Skeletal muscle tissue (tissue), 4 donors: ENCODE data around the gene TMEM143. TPM values are rescaled to one million over a fixed set of nuclear protein-coding genes. Genes with fewer than 3 reads are reported as not detected.

Experiments used
- H3K27ac ChIP-seq: one replicate; pipeline ENCODE4 v1.7.0; 2013; ENCODE audit warnings: mild to moderate bottlenecking, low read depth, low read length, inconsistent platforms
- H3K27me3 ChIP-seq, 3 donors: one replicate each; pipeline ENCODE4 v1.7.0; 2013; ENCODE audit warnings: low read length in 3 of 3; ENCODE audit not compliant: control insufficient read depth in 3 of 3, insufficient read depth in 3 of 3
- H3K36me3 ChIP-seq, 3 donors: one replicate each; pipeline ENCODE4 v1.7.0; 2013; ENCODE audit warnings: low read length in 3 of 3; ENCODE audit not compliant: control insufficient read depth in 3 of 3, insufficient read depth in 3 of 3
- H3K4me1 ChIP-seq, 3 donors: one replicate each; pipeline ENCODE4 v1.7.0; 2013; ENCODE audit warnings: low read length in 3 of 3, mild to moderate bottlenecking in 3 of 3; ENCODE audit not compliant: control insufficient read depth in 3 of 3, insufficient read depth in 3 of 3
- H3K4me3 ChIP-seq, 3 donors: one replicate each; pipeline ENCODE4 v1.7.0; 2013; ENCODE audit warnings: low read length in 3 of 3
- H3K9ac ChIP-seq, 3 donors: one replicate each; pipeline ENCODE4 v1.7.0; 2013; ENCODE audit warnings: low read length in 3 of 3, mild to moderate bottlenecking in 3 of 3, moderate library complexity in 2 of 3, low read depth in 1 of 3
- H3K9me3 ChIP-seq, 3 donors: one replicate each; pipeline ENCODE4 v1.7.0; 2013; ENCODE audit warnings: low read length in 3 of 3; ENCODE audit not compliant: control insufficient read depth in 3 of 3
- total RNA-seq: library from RNA; depleted of rRNA; stranded (reverse); fragments of >200 nt; gene quantifications from one replicate; pipeline ENCODE4 v1.2.3, GENCODE V29; 2014
- donor health status: Osteomylitis.

The TMEM143 gene
- total RNA-seq, 1 donor from 2014 or later, result 7.8 TPM

DNA sequence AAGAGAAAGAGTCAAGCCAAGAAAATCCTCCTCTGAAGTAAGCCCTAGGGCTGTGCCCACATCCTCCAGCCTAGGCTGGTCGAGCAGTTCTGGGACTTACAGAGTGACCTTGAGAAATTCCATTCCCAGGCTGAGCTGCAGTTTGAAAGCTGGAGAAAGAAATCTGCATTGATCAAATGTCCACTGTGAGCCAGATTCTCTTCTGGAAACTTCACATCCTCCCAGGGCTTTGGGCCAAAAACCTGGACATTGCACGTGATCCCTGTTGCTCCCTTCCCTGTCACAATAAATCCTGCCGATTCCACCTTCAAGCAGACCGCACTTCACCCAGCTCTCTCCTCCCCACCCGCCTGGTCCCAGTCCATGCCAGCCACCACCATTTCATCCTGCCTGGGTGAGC is 15.7 kb downstream of the TMEM143 start:
- Histone ChIP-seq H3K4me3 (no peak overlapping the region), H3K4me1 (peaks cover 6 to 9% (median 7%) of the 10 kb centered on the region in 3 donors), H3K9me3 (no peaks in the 10 kb centered on the region), H3K27me3 (no peaks in the 10 kb centered on the region), H3K9ac (peak overlapping the region in 1 of 3 donors; percentile 25), H3K27ac (no peak overlapping the region), H3K36me3 (peaks cover 0 to 7% (median under 1%) of the 10 kb centered on the region in 3 donors)

DNA sequence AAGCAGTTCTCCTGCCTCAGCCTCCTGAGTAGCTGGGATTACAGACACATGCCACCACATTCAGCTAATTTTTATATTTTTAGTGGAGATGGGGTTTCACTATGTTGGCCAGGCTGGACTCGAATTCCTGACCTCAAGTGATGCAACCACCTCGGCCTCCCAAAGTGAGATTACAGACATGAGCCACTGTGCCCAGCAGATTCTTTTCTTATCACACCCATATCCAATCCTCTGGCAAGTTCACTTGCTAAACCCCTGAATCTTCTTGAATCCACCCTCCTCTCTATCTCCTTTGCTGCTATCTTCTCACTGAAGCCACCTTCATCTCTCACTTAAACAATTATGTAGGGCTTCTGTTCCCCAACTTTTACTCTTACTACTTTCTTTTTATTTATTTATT is 17.5 kb downstream of the TMEM143 start:
- H3K9me3 ChIP-seq, result no peaks in the 10 kb centered on the region
- no peaks in the 10 kb centered on the region for H3K27me3 ChIP-seq

GRCh38 chr19:48344892-48345291 is 18.8 kb downstream of the TMEM143 start:
- Histone ChIP-seq H3K4me3 (no peak overlapping the region), H3K27ac (no peak overlapping the region), H3K9me3 (no peaks in the 10 kb centered on the region), H3K36me3 (peaks cover 5 to 15% (median 7%) of the 10 kb centered on the region in 3 donors), H3K4me1 (peaks cover 18 to 20% (median 19%) of the 10 kb centered on the region in 3 donors), H3K27me3 (no peaks in the 10 kb centered on the region), H3K9ac (no peak overlapping the region)

More for the DNA sequence above, 17.5 kb downstream of the TMEM143 start:
- H3K27ac ChIP-seq, result no peak overlapping the region
- no peak overlapping the region for H3K4me3 ChIP-seq
- no peak overlapping the region for H3K9ac ChIP-seq
- peaks cover 11 to 12% (median 11%) of the 10 kb centered on the region in 3 donors for H3K4me1 ChIP-seq
- H3K36me3 ChIP-seq, result peaks cover 5 to 15% (median 7%) of the 10 kb centered on the region in 3 donors

- H3K4me1 ChIP-seq, result peaks cover 11 to 17% (median 16%) of the 10 kb centered on the region in 3 donors
- H3K27ac ChIP-seq, result no peak overlapping the region
- no peak overlapping the region for H3K4me3 ChIP-seq
- no peaks in the 10 kb centered on the region for H3K27me3 ChIP-seq
- H3K9me3 ChIP-seq, result no peaks in the 10 kb centered on the region
- peaks cover 5 to 16% (median 11%) of the 10 kb centered on the region in 3 donors for H3K36me3 ChIP-seq
- no peak overlapping the region for H3K9ac ChIP-seq
Measured at GRCh38 chr19:48342841-48343540, 20.7 kb downstream of the TMEM143 start.

- no peak overlapping the region for H3K4me3 ChIP-seq
- no peak overlapping the region for H3K27ac ChIP-seq
- no peak overlapping the region for H3K9ac ChIP-seq
- peaks cover 8 to 14% (median 12%) of the 10 kb centered on the region in 3 donors for H3K4me1 ChIP-seq
- peaks cover 5 to 21% (median 13%) of the 10 kb centered on the region in 3 donors for H3K36me3 ChIP-seq
- H3K9me3 ChIP-seq, result no peaks in the 10 kb centered on the region
- no peaks in the 10 kb centered on the region for H3K27me3 ChIP-seq
Measured at GRCh38 chr19:48342414-48342738, 21.4 kb downstream of the TMEM143 start.

DNA sequence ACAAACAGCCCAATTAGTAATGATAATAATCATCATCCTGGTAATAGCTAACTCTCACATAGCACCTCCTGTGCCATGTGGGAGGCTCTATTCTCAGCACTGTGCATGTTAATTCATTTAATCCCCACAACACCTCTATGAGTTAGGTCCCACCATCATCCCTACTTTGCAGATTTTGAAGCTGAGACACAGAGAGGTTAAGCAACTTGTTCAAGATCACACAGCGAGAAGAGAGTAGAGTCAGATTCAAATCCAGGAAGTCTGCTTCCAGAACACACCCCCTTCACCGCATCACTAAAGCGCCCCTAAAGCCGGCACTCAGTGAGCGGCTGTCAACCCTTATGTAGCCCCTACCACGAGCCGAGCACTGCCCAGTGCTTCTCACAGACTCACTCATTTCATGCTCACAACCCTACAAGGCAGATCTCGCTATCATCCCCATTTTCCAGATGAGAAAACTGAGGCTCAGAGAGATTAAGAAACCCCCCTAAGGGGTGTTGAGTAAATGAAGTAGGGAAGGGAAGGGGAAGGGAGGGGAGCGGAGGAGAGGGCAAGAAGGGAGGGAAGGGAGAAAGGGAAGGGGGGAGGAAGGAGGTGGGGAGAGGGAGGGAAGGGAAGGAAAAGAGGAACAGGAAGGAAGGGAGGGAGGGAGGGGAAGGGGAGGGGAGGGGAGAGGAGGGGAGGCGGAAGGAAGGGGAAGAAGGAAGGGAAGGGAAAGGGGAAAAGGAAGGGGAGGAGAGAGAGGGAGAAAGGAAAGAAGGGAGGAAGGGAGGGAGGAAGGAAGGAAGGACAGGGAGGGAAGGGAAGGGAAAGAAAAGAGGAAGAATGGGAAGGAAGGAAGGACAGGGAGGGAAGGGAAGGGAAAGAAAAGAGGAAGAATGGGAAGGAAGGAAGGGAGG is 22.0 kb downstream of the TMEM143 start:
- Histone ChIP-seq H3K27me3 (no peaks in the 10 kb centered on the region), H3K4me3 (no peak overlapping the region), H3K4me1 (peaks cover 8 to 14% (median 12%) of the 10 kb centered on the region in 3 donors), H3K27ac (peak overlapping the region; percentile 44), H3K9ac (peak overlapping the region in 1 of 3 donors; percentile 23), H3K36me3 (peaks cover 5 to 21% (median 13%) of the 10 kb centered on the region in 3 donors), H3K9me3 (no peaks in the 10 kb centered on the region)

DNA sequence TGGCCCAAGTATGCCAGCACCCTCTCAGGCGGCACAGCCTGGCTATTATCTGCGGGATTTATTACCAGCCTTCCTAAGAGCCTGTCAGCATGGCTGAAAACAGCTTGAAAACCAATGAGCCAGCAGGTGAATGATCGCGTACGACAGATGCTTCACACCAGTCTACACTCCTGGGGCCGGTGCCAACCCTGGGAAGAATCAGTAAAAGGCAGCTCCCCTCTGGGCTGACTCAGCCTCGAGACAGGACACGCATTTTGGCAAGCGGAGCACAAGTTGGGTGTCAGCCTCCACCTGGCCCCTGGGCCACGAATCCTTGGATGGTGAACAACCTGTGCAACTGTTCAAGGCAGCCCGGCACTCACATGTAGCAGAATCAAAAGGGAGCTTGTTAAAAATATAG is 22.7 kb downstream of the TMEM143 start:
- H3K4me1 ChIP-seq, result peaks cover 8 to 14% (median 12%) of the 10 kb centered on the region in 3 donors
- peaks cover 5 to 21% (median 13%) of the 10 kb centered on the region in 3 donors for H3K36me3 ChIP-seq
- H3K9me3 ChIP-seq, result no peaks in the 10 kb centered on the region
- H3K9ac ChIP-seq, result peak overlapping the region in 2 of 3 donors; percentile 21 to 50
- peak overlapping the region; percentile 44 for H3K27ac ChIP-seq
- H3K4me3 ChIP-seq, result no peak overlapping the region
- H3K27me3 ChIP-seq, result no peaks in the 10 kb centered on the region

DNA sequence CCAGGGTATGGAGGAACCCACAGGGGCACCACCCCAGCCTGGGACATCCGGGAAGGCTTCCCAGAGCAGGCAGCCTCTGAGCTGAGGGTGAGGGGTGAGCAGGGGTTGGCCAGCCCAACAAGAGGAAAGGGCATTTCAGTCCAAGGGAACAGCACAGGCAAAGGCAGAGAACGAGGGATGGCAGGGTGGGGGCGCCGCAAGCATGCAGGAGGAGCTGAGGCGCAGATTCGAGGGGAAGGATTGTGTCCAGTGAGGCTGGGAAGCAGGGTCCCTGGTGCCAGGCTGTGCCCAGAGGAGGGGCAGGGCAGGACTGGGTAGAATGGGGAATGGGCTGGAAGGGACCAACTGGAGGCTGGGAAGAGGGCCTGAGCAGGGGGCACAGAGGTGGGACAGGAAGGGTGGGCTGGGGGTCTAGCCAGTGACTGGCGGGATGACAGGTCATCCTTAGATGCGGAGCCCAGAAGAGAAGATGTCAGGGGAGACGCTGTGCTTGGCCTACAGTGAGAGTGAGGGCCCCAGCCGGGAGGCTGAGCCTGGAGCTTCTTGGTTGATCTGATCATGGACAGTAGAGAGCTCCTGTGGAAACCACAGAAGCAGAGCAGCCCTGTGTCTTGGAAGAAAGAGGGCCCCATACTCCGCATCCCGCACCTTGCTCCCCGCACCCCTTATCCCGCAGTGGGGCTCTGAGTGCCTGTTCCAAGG is 24.8 kb downstream of the TMEM143 start:
- no peak overlapping the region for H3K4me3 ChIP-seq
- H3K9me3 ChIP-seq, result no peaks in the 10 kb centered on the region
- peaks cover 5 to 21% (median 13%) of the 10 kb centered on the region in 3 donors for H3K36me3 ChIP-seq
- H3K9ac ChIP-seq, result no peak overlapping the region
- H3K27ac ChIP-seq, result no peak overlapping the region
- no peaks in the 10 kb centered on the region for H3K27me3 ChIP-seq
- H3K4me1 ChIP-seq, result peaks cover 10 to 14% (median 12%) of the 10 kb centered on the region in 3 donors

GRCh38 chr19:48338253-48338755 is 25.4 kb downstream of the TMEM143 start:
- H3K36me3 ChIP-seq, result peaks cover 5 to 19% (median 13%) of the 10 kb centered on the region in 3 donors
- no peak overlapping the region for H3K4me3 ChIP-seq
- H3K9ac ChIP-seq, result no peak overlapping the region
- no peaks in the 10 kb centered on the region for H3K9me3 ChIP-seq
- H3K27ac ChIP-seq, result no peak overlapping the region
- H3K4me1 ChIP-seq, result peaks cover 15 to 18% (median 16%) of the 10 kb centered on the region in 3 donors
- H3K27me3 ChIP-seq, result no peaks in the 10 kb centered on the region
